T-cell (primary cell): ENCODE data around the gene SLC12A8. TPM values are rescaled to one million over a fixed set of nuclear protein-coding genes. Genes with fewer than 3 reads are reported as not detected.

Experiments used
- ATAC-seq, 4 experiments: fragments of 200-7000 bp in 3 of 4; fragments of 150-1000 bp in 1 of 4; cut with Tn5 transposase; replicated peaks in 1 of 4; 1 replicate in 3 of 4; 2 replicates in 1 of 4; pipeline ENCODE4 v1.10.0; 2021; ENCODE audit warnings: moderate library complexity in 3 of 4, mild to moderate bottlenecking in 2 of 4, moderate number of reproducible peaks in 1 of 4
- CTCF ChIA-PET, 2 donors: fragments of 300-600 bp; sonication (Branson Sonifier 250); formaldehyde crosslinking; loops; one replicate each; lab custom pipeline; 2022; ENCODE audit warnings: antibody characterized with exemption in 2 of 2; lab: Charles Lee
- POLR2A ChIA-PET, 2 donors: fragments of 300-600 bp; sonication (Branson Sonifier 250); formaldehyde crosslinking; loops; one replicate each; lab custom pipeline; 2022; ENCODE audit warnings: antibody characterized with exemption in 2 of 2; lab: Charles Lee
- DNase-seq, 35 experiments: peaks; one replicate each; pipeline versions ENCODE4 v3.0.0 to v3.0.0-alpha.2; 2013 to 2023
- H3K27ac ChIP-seq: one replicate; pipeline ENCODE4 v1.5.1; 2013; ENCODE audit warnings: low read length
- H3K27me3 ChIP-seq, 2 experiments: replicated peaks in 1 of 2; 1 replicate in 1 of 2; 2 replicates in 1 of 2; pipeline versions ENCODE4 v1.6.1 to v1.7.0; 2013; ENCODE audit warnings: low read length in 1 of 2, mixed read lengths in 1 of 2; ENCODE audit not compliant: control insufficient read depth in 2 of 2, insufficient read depth in 2 of 2; ENCODE audit errors: extremely low read depth in 1 of 2
- H3K36me3 ChIP-seq, 2 donors: 1 replicate in 1 of 2; 2 replicates in 1 of 2; pipeline versions ENCODE4 v1.6.1 to v1.7.0; 2013; ENCODE audit warnings: low read length in 1 of 2; ENCODE audit not compliant: control insufficient read depth in 2 of 2, insufficient read depth in 1 of 2; ENCODE audit errors: extremely low read depth in 1 of 2
- H3K4me1 ChIP-seq, 2 experiments: 1 replicate in 1 of 2; 2 replicates in 1 of 2; pipeline versions ENCODE4 v1.6.1 to v1.7.0; 2013; ENCODE audit warnings: low read length in 2 of 2, mixed read lengths in 1 of 2; ENCODE audit not compliant: insufficient read depth in 2 of 2, control insufficient read depth in 1 of 2; ENCODE audit errors: extremely low read depth in 1 of 2
- H3K4me3 ChIP-seq, 2 donors: 1 replicate in 1 of 2; 2 replicates in 1 of 2; pipeline versions ENCODE4 v1.5.1 to v1.7.0; 2013; ENCODE audit warnings: mild to moderate bottlenecking in 2 of 2, low read length in 1 of 2, moderate library complexity in 1 of 2; ENCODE audit not compliant: control insufficient read depth in 1 of 2; ENCODE audit errors: extremely low read depth in 1 of 2
- H3K9me3 ChIP-seq: 2 replicates; pipeline ENCODE4 v1.7.0; 2013
- H3K27ac Mint-ChIP-seq, 2 donors: one replicate each; pipeline ENCODE4 v1.8.0; 2020 to 2021; ENCODE audit warnings: mild to moderate bottlenecking in 2 of 2, mixed read lengths in 2 of 2
- H3K27me3 Mint-ChIP-seq, 2 donors: one replicate each; pipeline ENCODE4 v1.8.0; 2021 to 2022; ENCODE audit warnings: mixed read lengths in 2 of 2
- H3K36me3 Mint-ChIP-seq: one replicate; pipeline ENCODE4 v1.8.0; 2021; ENCODE audit warnings: mixed read lengths
- H3K4me1 Mint-ChIP-seq, 3 donors: one replicate each; pipeline ENCODE4 v1.8.0; 2020 to 2022; ENCODE audit warnings: mixed read lengths in 3 of 3, mild to moderate bottlenecking in 1 of 3
- H3K4me3 Mint-ChIP-seq, 3 donors: one replicate each; pipeline ENCODE4 v1.8.0; 2020 to 2022; ENCODE audit warnings: mild to moderate bottlenecking in 3 of 3, mixed read lengths in 3 of 3, moderate library complexity in 3 of 3
- H3K9me3 Mint-ChIP-seq, 3 donors: one replicate each; pipeline ENCODE4 v1.8.0; 2020 to 2022; ENCODE audit warnings: mixed read lengths in 3 of 3
- WGBS: methylation state at CpG from one replicate; pipeline ENCODE4 v1.1.5; 2013; ENCODE audit warnings: missing lambda C conversion rate; ENCODE audit not compliant: insufficient coverage; 5-methylcytosine and 5-hydroxymethylcytosine counted together
- total RNA-seq, 35 experiments: library from RNA in 6 of 35; stranded (reverse) in 6 of 35; fragments of 120-200 nt in 1 of 35; gene quantifications; one replicate each; pipeline versions ENCODE4 v1.2.1 to v1.2.4 and lab custom pipeline; 2013 to 2026

SLC12A8 gene
- total RNA-seq, 5 donors from 2014 or later (not counting 1 experiment from before 2014, with no cell fraction given): 0.50 to 0.96 (median 0.60) TPM; not detected in 2

DNA sequence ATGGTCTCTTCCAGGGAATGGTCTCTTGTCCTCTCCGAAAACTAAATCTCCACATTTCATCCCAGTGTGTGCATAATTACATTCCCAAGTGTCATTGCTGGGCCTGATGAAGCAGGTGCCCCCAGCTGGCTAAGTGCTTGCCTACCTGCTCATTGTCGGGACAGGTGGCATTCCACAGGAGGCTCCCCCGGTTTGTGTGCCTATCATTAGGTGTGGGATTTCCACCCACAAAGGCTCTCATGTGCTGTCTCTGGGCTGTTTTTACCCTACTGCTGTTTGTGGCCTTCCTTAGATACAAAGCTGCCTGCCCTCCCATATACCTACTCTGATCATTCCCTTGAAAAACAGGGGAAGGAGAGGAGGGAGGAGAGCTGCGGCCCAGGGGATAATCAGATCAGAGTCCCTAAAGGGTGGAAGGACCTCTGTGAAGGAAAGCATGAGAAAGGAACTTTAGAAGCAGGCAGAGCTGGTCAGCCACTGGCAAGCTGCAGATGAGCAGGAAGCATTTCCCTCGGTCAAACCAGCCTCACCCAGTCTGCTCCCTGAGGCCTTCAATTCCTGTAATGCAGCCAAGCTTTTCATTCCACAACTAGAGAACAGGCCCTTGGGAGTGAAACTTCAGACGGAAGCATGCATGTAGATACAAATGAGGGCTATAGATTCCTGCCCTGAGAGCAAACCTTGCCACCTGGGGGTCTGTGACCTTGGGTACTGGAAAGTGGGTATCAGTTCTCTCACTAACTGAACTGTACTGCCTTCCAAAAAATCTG lies 96.1 kb downstream of the SLC12A8 start:
- ChIA-PET POLR2A (no interaction called here), CTCF (interaction anchor here in 1 of 2 donors (0.5 kb wide), 1 partner anchor 221 kb away, joined by 5 read pairs; no protein-coding TSS in a partner anchor)
- Histone ChIP-seq H3K4me3 (no peak overlapping the region), H3K9me3 (no peaks in the 10 kb centered on the region), H3K27ac (no peak overlapping the region), H3K36me3 (no peaks in the 10 kb centered on the region), H3K4me1 (peaks cover 14 to 55% of the 10 kb centered on the region in 2 experiments), H3K27me3 (no peaks in the 10 kb centered on the region)
- no peak for DNase-seq
- no peak for ATAC-seq
- Mint-ChIP-seq H3K27ac (no peak overlapping the region), H3K36me3 (no peaks in the 10 kb centered on the region), H3K27me3 (no peaks in the 10 kb centered on the region), H3K4me1 (peaks cover 37 to 51% (median 40%) of the 10 kb centered on the region in 3 donors), H3K4me3 (no peak overlapping the region), H3K9me3 (no peaks in the 10 kb centered on the region)
- 95% methylated on average over 3 of the region's 6 CpGs for whole genome bisulfite sequencing

- H3K9me3 Mint-ChIP-seq: no peaks in the 10 kb centered on the region
- H3K27ac ChIP-seq: no peak overlapping the region
- H3K4me1 ChIP-seq: peaks cover 11 to 47% of the 10 kb centered on the region in 2 experiments
- CTCF ChIA-PET: no interaction called here
- no peaks in the 10 kb centered on the region for H3K36me3 ChIP-seq
- H3K27me3 ChIP-seq: no peaks in the 10 kb centered on the region
- no peaks in the 10 kb centered on the region for H3K27me3 Mint-ChIP-seq
- POLR2A ChIA-PET: no interaction called here
- no peak overlapping the region for H3K4me3 ChIP-seq
- no peaks in the 10 kb centered on the region for H3K9me3 ChIP-seq
- ATAC-seq (no peak), DNase-seq (no peak)
- no peak overlapping the region for H3K27ac Mint-ChIP-seq
- 98% methylated on average over 5 of the region's 9 CpGs for WGBS
- no peaks in the 10 kb centered on the region for H3K36me3 Mint-ChIP-seq
- H3K4me3 Mint-ChIP-seq: no peak overlapping the region
- peaks cover 32 to 48% (median 34%) of the 10 kb centered on the region in 3 donors for H3K4me1 Mint-ChIP-seq
Observed at GRCh38 chr3:125115640-125116039, 96.9 kb downstream of the SLC12A8 start.

DNA sequence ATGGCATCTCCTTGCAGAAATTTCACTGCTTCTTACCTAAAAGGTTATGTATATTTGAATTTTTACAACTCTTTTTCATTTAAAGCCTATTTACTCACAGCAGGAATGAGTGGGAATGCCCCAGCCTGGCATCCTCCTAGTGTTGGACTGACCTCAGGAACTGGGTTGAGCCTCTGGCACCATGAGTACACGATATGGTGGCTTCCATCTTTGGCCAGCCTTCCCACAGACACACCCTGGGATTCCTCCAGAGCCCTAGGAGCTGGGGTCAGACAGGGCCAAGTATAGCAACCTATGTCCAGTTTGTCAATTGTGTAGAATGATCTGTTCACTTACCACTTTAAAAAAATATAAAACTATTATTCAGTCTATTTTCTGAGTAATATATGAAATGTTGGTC lies 99.6 kb downstream of the SLC12A8 start:
- CTCF ChIA-PET: no interaction called here
- POLR2A ChIA-PET: no interaction called here

GRCh38 chr3:125110876-125111480 lies 101.6 kb downstream of the SLC12A8 start:
- ChIA-PET POLR2A (no interaction called here), CTCF (interaction anchor here in 1 of 2 donors (0.7 kb wide), 1 partner anchor 39 kb away, joined by 5 read pairs; no protein-coding TSS in a partner anchor)
- H3K27ac Mint-ChIP-seq: peak overlapping the region in 1 of 2 donors; percentile 5
- 81% methylated on average over 2 of the region's 3 CpGs for WGBS
- ATAC-seq: no peak
- no peak overlapping the region for H3K27ac ChIP-seq
- H3K4me3 ChIP-seq: no peak overlapping the region
- H3K4me1 ChIP-seq: peaks cover 0 to 5% of the 10 kb centered on the region in 2 experiments
- peaks cover 12 to 31% (median 22%) of the 10 kb centered on the region in 3 donors for H3K4me1 Mint-ChIP-seq
- no peaks in the 10 kb centered on the region for H3K27me3 Mint-ChIP-seq
- no peak overlapping the region for H3K4me3 Mint-ChIP-seq
- DNase-seq: no peak
- H3K36me3 Mint-ChIP-seq: no peaks in the 10 kb centered on the region
- H3K9me3 Mint-ChIP-seq: no peaks in the 10 kb centered on the region
- H3K36me3 ChIP-seq: no peaks in the 10 kb centered on the region
- H3K27me3 ChIP-seq: no peaks in the 10 kb centered on the region
- H3K9me3 ChIP-seq: no peaks in the 10 kb centered on the region

More for the DNA sequence above, 99.6 kb downstream of the SLC12A8 start:
- H3K4me3 ChIP-seq: no peak overlapping the region
- no peaks in the 10 kb centered on the region for H3K9me3 ChIP-seq
- H3K27me3 Mint-ChIP-seq: no peaks in the 10 kb centered on the region
- no peak overlapping the region for H3K27ac Mint-ChIP-seq
- 86% methylated on average over 1 of the region's 1 CpG for WGBS
- H3K4me1 ChIP-seq: peaks cover 2 to 20% of the 10 kb centered on the region in 2 experiments
- H3K4me1 Mint-ChIP-seq: peaks cover 18 to 39% (median 30%) of the 10 kb centered on the region in 3 donors
- no peak overlapping the region for H3K4me3 Mint-ChIP-seq
- DNase-seq (no peak), ATAC-seq (no peak)
- H3K36me3 ChIP-seq: no peaks in the 10 kb centered on the region
- H3K27me3 ChIP-seq: no peaks in the 10 kb centered on the region
- no peak overlapping the region for H3K27ac ChIP-seq
- no peaks in the 10 kb centered on the region for H3K36me3 Mint-ChIP-seq
- no peaks in the 10 kb centered on the region for H3K9me3 Mint-ChIP-seq

DNA sequence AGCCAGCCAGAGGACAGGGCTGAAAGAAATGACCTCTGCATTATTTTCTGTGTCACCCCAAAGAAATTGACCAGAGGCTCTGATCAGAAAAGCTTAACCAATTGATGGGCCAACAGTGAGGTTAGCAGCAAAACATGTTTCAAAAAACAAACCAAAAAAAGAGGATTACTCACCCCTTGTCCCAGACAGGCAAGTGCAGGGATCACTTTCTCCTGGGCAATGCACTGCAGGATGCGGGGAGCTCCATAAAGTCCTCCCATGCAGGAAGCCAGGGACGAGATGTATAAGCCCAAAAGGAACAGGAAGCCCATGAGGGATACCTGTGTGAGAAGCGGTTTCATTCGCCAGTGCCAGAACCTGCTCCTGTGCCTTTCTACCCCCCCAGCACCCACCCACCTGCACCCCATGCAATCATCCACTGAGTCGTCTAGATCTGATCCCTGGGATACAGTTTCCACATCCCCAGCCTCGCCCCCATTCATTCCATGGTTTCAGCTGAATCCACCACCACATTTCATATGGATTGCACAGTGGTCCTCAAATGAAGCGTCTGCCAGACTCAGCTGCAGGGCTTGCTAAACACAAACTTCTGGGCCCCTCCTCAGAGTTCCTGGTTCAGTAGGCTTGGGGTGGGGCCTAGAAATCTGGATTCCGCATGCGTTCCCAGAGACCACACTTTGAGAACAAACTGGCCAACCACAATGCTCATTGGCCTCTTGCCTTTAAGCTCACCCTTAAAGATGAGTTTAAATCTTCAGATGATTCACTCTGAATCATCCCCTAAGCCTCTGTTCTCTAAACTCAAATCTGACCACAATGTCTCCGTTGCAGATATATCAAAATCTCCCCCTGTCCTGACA lies 102.3 kb downstream of the SLC12A8 start:
- H3K27me3 ChIP-seq: no peaks in the 10 kb centered on the region
- H3K36me3 ChIP-seq: no peaks in the 10 kb centered on the region
- H3K4me1 ChIP-seq: no peaks in the 10 kb centered on the region
- H3K9me3 ChIP-seq: no peaks in the 10 kb centered on the region
- H3K27ac ChIP-seq: no peak overlapping the region
- ATAC-seq: peak in 2 of 4 experiments; percentile 43 to 73
- peak overlapping the region in 1 of 2 donors; percentile 5 for H3K27ac Mint-ChIP-seq
- H3K4me3 Mint-ChIP-seq: no peak overlapping the region
- peaks cover 7 to 25% (median 16%) of the 10 kb centered on the region in 3 donors for H3K4me1 Mint-ChIP-seq
- WGBS: 71% methylated on average over 8 of the region's 10 CpGs
- DNase-seq: no peak
- ChIA-PET POLR2A (no interaction called here), CTCF (interaction anchor here in 1 of 2 donors (0.7 kb wide), 1 partner anchor 40 kb away, joined by 5 read pairs; no protein-coding TSS in a partner anchor)
- no peak overlapping the region for H3K4me3 ChIP-seq
- peaks cover 1% of the 10 kb centered on the region for H3K36me3 Mint-ChIP-seq
- no peaks in the 10 kb centered on the region for H3K27me3 Mint-ChIP-seq
- peaks cover 1 to 3% (median 1%) of the 10 kb centered on the region in 3 donors for H3K9me3 Mint-ChIP-seq

DNA sequence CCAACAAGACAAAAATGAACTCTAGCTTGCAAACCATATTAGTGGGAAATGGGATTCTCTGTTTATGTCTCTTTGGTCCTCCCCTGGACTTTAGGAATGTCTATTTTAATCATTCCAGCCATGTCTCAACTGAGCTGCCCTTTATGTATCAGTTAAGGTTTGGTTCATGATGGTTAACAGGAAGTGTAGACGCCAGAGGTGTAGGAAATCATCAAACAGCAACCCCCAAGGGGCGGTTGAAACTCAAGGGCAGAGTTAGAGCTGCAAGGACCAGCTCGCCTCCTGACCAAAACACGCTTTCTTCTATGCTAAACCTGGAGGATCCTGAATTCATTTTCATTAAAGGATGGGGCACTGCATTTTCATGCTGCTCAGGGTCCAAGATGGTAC lies 103.0 kb downstream of the SLC12A8 start:
- 87% methylated on average over 4 of the region's 4 CpGs for WGBS
- Histone ChIP-seq H3K9me3 (no peaks in the 10 kb centered on the region), H3K27me3 (no peaks in the 10 kb centered on the region), H3K4me1 (no peaks in the 10 kb centered on the region), H3K36me3 (no peaks in the 10 kb centered on the region), H3K4me3 (no peak overlapping the region), H3K27ac (no peak overlapping the region)
- Mint-ChIP-seq H3K4me1 (peaks cover 7 to 20% (median 16%) of the 10 kb centered on the region in 3 donors), H3K9me3 (peaks cover 3 to 10% (median 4%) of the 10 kb centered on the region in 3 donors), H3K27me3 (no peaks in the 10 kb centered on the region), H3K27ac (no peak overlapping the region), H3K36me3 (peaks cover 4% of the 10 kb centered on the region), H3K4me3 (no peak overlapping the region)
- POLR2A ChIA-PET: no interaction called here
- CTCF ChIA-PET: no interaction called here
- ATAC-seq (no peak), DNase-seq (no peak)
